Fibroblast of the aortic adventitia (primary cell): ENCODE data around the gene LRBA. TPM values are rescaled to one million over a fixed set of nuclear protein-coding genes. Genes with fewer than 3 reads are reported as not detected.

Source experiments
- DNase-seq: peaks from one replicate; pipeline ENCODE4 v3.0.0-alpha.2; 2010; ENCODE audit warnings: low read depth
- H3K4me3 ChIP-seq: 2 replicates; pipeline ENCODE4 v1.5.1; 2011; ENCODE audit warnings: low read depth, mild to moderate bottlenecking, control low read depth, low read length, moderate library complexity
- CTCF ChIP-seq: IDR thresholded peaks from 2 replicates; pipeline ENCODE4 v1.5.1; 2011; ENCODE audit warnings: mild to moderate bottlenecking, low read length, control low read depth, inconsistent platforms; ENCODE audit not compliant: insufficient read depth
- total RNA-seq: library from RNA; depleted of rRNA; stranded (reverse); fragments of >200 nt; gene quantifications from 2 replicates; pipeline ENCODE4 v1.2.3, GENCODE V29; 2012; ENCODE audit warnings: low replicate concordance

The LRBA gene
- total RNA-seq, 1 donor: 45.8 TPM

GRCh38 chr4:150781191-150781590 is 233.9 kb downstream of the LRBA start:
- DNase-seq: no peak
- no peak overlapping the region for H3K4me3 ChIP-seq
- TF ChIP-seq CTCF: no peak

GRCh38 chr4:150779707-150780106 is 235.4 kb downstream of the LRBA start:
- TF ChIP-seq CTCF: no peak
- DNase-seq: no peak
- no peak overlapping the region for H3K4me3 ChIP-seq

GRCh38 chr4:150773729-150774449 is 241.2 kb downstream of the LRBA start:
- no peak overlapping the region for H3K4me3 ChIP-seq
- no peak for TF ChIP-seq CTCF
- no peak for DNase-seq

- H3K4me3 ChIP-seq: no peak overlapping the region
- TF ChIP-seq CTCF: no peak
- no peak for DNase-seq
Observed at GRCh38 chr4:150773032-150773431, 242.1 kb downstream of the LRBA start.

- no peak for TF ChIP-seq CTCF
- no peak overlapping the region for H3K4me3 ChIP-seq
- no peak for DNase-seq
Observed at GRCh38 chr4:150771382-150771781, 243.7 kb downstream of the LRBA start.

GRCh38 chr4:150769845-150770244 is 245.2 kb downstream of the LRBA start:
- no peak for DNase-seq
- no peak for TF ChIP-seq CTCF
- H3K4me3 ChIP-seq: no peak overlapping the region

- no peak for TF ChIP-seq CTCF
Observed at GRCh38 chr4:150769248-150769647, 245.8 kb downstream of the LRBA start.

More at GRCh38 chr4:150769248-150769647, 245.8 kb downstream of the LRBA start:
- peak; percentile 64 for DNase-seq
- H3K4me3 ChIP-seq: no peak overlapping the region
